Stimulated activated CD4-positive, alpha-beta T cell treated with anti-CD3 and anti-CD28 coated beads, Interleukin-4, amount 100 ng/mL, for 1 hour (primary cell): ENCODE results near the gene ALDH3B1.
A peak's percentile ranks its signal among the peaks of the same experiment; 100 is the strongest.
"Not testable (repeated sequence)": the region's sequence is repeated elsewhere in the genome, so short reads cannot be mapped to it uniquely, and the experiment has no call there.

Experiments used
- DNase-seq: peaks from one replicate; pipeline ENCODE4 v3.0.0-alpha.2; 2020

Gene ALDH3B1

GRCh38 chr11:68010090-68011041 is at the start of gene ALDH3B1:
TSS of gene ALDH3B1 (plus strand) at chr11:68010327. CDS start at chr11:68015298, 4,971 bp downstream.
- no peak for DNase-seq

GRCh38 chr11:67963217-67963616 is 46.9 kb upstream of the ALDH3B1 start:
- DNase-seq, result not testable (repeated sequence)

- DNase-seq, result not testable (repeated sequence)
Observed at GRCh38 chr11:67963879-67964278, 46.2 kb upstream of the ALDH3B1 start.

GRCh38 chr11:67964746-67965145 is 45.4 kb upstream of the ALDH3B1 start:
- DNase-seq, result not testable (repeated sequence)

GRCh38 chr11:67965830-67966348 is 44.2 kb upstream of the ALDH3B1 start:
- DNase-seq, result not testable (repeated sequence)

- not testable (repeated sequence) for DNase-seq
Observed at GRCh38 chr11:67974746-67975145, 35.4 kb upstream of the ALDH3B1 start.

- DNase-seq, result not testable (repeated sequence)
Observed at GRCh38 chr11:67978766-67979418, 31.2 kb upstream of the ALDH3B1 start.

- not testable (repeated sequence) for DNase-seq
Observed at GRCh38 chr11:67981226-67981625, 28.9 kb upstream of the ALDH3B1 start.

- DNase-seq, result not testable (repeated sequence)
Observed at GRCh38 chr11:67982255-67982857, 27.8 kb upstream of the ALDH3B1 start.

GRCh38 chr11:67983951-67984350 is 26.2 kb upstream of the ALDH3B1 start:
- DNase-seq, result no peak

- not testable (repeated sequence) for DNase-seq
Observed at GRCh38 chr11:67985302-67985701, 24.8 kb upstream of the ALDH3B1 start.

- not testable (repeated sequence) for DNase-seq
Observed at GRCh38 chr11:67990546-67991346, 19.4 kb upstream of the ALDH3B1 start.

GRCh38 chr11:67991347-67992121 is 18.6 kb upstream of the ALDH3B1 start:
- DNase-seq, result not testable (repeated sequence)

GRCh38 chr11:67993821-67994220 is 16.3 kb upstream of the ALDH3B1 start:
- peak; percentile 31 for DNase-seq

GRCh38 chr11:67994387-67994786 is 15.7 kb upstream of the ALDH3B1 start:
- not testable (repeated sequence) for DNase-seq

- DNase-seq, result not testable (repeated sequence)
Observed at GRCh38 chr11:67995129-67995528, 15.0 kb upstream of the ALDH3B1 start.

- not testable (repeated sequence) for DNase-seq
Observed at GRCh38 chr11:67995579-67995978, 14.5 kb upstream of the ALDH3B1 start.

- DNase-seq, result no peak
Observed at GRCh38 chr11:67996051-67996450, 14.1 kb upstream of the ALDH3B1 start.

GRCh38 chr11:67996622-67997474 is 13.3 kb upstream of the ALDH3B1 start:
- peak; percentile 37 for DNase-seq

- DNase-seq, result no peak
Observed at GRCh38 chr11:67997475-67997921, 12.6 kb upstream of the ALDH3B1 start.
